CD4-positive, alpha-beta T cell treated with Interleukin-2 at 100 ng/mL for 4 hours (primary cell): ENCODE measurements around the gene GLIS1.
A peak's percentile ranks its signal among the peaks of the same experiment; 100 is the strongest.

Experiments used
- DNase-seq: peaks from one replicate; pipeline ENCODE4 v3.0.0-alpha.2; 2020; ENCODE audit warnings: low spot score

GLIS1 gene

DNA sequence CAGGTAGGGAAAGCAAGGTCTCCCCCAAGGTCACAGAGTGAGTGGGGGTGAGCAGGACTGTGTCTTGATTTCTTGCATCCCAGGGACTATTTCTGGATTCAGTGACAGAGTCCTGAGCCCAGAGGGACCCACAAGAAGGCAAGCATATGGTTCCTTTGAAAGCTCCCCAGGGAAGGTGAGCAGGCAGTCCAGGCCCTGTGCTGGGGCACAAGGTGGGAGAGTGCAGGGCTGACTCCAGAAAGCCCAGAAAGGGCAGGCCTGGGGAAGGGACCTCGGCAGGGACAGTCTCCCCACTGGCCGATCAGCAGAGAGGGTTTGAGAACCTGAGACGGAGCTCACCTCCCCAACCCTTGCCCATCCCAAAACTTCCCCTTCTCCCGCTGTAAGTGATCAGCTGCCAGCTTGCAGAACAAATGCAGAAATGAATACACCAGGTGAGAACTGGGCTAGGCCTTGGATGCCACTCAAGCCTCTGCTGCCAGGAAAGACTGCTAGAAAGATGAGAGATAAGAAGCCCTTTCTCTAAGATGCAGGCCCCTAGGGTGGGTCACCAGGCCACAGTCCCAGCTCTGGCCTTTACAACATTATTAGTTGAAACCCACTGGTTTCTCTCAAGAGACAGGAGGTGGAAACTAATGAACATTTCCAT is 121.0 kb downstream of the GLIS1 start:
- no peak for DNase-seq

DNA sequence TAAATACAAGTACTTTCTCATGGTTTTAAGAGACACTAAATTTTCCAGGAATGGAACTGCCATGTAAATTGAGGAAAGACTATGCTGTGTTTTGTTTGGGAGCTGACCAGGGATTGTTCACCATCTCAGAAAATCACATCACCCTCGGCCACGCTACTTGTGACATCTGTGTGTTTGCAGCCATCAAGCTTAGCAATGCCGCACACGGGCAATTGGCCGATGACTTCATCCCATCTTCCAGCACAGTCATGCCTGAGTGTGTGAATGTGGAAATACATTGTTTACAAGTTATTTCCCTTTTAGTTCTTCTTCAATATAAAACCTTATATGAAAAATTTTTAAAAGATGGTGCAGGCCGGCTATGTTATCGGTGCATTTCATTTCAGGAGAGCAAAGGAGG is 121.6 kb downstream of the GLIS1 start:
- DNase-seq = no peak

DNA sequence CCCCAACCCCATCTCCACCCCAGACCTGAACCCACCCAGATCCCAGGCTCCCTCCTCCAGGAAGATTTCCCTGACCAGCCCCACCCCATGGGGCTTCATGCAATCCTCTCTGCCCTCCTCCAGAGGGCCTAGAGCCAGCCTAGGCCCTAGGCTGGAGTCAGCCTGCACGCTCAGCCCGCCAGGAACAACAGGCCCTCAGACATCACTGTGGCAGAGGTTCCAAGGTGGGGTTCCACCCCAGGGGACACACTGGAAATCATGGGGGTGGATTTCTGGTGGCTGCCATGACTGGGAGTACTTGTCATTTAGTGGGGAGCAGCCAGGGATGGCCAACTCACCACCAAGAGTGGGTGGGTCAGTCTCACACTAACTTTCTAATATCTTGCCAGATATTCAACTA is 122.0 kb downstream of the GLIS1 start:
- no peak for DNase-seq

DNA sequence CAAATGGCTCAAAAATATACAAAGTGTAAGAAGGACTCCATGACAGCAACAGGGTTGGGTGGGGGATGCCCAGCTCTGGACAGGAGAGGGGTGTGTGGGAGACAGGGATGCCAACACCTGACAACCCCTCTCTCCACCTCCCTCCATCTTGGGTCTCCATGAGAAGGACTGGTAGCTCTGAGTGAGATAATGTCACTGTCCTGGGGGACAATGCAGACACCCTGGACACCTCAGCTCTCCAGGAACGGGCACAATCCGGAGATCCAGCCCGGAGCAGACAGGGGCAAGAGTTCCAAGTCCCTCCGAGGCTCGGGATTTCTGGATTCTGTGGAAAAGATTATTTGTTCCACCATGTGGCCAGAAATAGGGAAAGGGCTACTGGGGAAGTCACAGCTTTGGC is 122.5 kb downstream of the GLIS1 start:
- no peak for DNase-seq

DNA sequence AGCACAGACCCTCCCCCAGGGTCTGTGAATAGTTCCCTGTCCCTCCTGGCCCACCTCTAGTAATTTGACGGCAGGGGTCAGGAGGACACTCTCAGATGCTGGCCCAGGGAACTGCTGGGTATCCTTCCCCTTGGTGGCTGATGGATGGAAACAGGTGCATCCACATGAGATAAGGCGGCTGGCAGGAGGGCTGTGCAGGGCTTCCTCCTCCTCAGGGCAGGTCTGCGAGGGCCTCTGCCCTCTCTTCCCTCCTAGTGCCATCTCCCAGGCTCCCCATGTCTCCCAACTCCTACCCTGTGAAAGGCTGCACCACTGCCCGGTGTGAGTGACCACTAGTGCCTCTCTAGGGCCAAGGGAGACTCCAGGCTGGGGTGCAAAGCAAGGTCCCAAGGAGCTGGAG is 123.9 kb downstream of the GLIS1 start:
- no peak for DNase-seq

GRCh38 chr1:53614231-53615021 is 124.5 kb downstream of the GLIS1 start:
- no peak for DNase-seq

GRCh38 chr1:53608676-53609075 is 130.3 kb downstream of the GLIS1 start:
- DNase-seq = no peak

DNA sequence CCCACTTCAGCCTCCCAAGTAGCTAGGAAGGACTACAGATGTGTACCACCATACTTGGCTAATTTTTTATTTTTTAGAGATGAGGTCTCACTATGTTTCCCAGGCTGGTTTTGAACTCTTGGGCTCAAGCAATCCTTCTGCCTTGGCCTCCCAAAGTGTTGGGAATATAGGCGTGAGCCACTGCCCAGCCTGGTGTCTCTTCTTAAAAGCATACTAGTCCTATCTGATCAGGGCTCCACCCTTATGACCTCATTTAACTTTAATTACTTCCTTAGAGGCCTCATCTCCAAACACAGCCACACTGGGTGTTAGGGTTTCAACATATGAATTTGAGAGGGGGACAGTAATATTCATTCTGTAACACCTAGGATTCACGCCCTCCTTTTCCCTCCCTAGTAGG is 130.9 kb downstream of the GLIS1 start:
- DNase-seq = no peak

DNA sequence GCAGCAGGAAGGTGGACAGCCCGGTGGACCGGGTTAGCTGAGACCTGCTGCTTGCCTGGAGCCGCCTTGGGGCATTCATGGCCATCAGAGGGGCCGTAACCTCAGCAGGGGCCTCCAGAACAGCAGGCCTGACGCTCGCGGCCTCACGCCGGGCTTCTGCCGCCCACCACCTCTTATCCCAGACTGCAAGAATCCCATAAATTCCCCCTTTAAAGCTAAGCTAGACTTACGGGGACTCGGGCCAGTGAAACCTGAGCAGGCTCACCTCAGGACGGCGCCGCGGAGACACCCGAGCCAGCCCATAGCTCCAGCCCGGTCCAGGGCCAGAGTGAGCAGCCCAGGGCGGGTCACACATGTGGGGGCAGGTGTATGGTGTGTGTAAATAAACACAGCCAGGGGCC is 132.3 kb downstream of the GLIS1 start:
- no peak for DNase-seq

DNA sequence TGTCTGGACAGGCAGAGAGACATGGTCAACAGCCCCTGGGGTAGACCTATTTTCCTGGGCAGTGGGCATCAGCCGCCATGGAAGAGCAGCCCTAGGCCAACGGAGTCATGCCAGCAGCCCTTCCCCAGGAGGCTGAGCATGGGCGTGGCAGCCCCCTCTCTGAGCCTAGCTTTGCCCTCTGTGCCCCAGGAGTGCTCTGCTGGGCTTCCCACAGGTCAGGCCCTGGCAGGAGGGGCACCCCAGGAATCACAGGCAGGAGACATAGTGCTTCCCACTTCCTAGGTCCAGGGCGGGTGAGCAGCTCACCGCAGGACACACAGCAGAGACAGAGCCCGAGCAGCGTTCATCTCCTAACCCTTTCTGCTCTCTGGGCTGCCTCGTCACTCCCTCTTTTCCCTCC is 132.8 kb downstream of the GLIS1 start:
- no peak for DNase-seq

- DNase-seq = no peak
Observed at GRCh38 chr1:53605181-53605580, 133.8 kb downstream of the GLIS1 start.

GRCh38 chr1:53604291-53604919 is 134.6 kb downstream of the GLIS1 start:
- no peak for DNase-seq

DNA sequence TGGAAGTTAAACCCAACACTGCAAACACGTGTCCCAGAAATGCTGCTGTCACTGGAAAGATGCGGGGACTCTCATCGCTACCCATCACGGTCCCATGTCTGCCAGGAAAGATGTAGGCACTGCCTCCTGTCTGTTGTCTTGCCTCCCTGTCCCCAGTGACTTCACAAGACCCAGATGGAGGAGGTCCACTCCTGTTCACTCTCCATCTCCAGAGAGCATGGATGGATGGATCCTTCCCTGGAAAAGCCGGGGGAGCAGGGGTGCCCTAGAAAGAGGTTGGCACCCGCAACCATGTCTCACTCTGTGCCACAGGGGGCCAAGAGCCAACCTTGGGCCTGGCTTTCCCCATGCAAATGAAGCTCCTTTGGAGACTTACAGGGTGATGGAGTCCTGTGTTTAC is 135.5 kb downstream of the GLIS1 start:
- DNase-seq = no peak

- DNase-seq = no peak
Observed at GRCh38 chr1:53601867-53602775, 136.8 kb downstream of the GLIS1 start.

DNA sequence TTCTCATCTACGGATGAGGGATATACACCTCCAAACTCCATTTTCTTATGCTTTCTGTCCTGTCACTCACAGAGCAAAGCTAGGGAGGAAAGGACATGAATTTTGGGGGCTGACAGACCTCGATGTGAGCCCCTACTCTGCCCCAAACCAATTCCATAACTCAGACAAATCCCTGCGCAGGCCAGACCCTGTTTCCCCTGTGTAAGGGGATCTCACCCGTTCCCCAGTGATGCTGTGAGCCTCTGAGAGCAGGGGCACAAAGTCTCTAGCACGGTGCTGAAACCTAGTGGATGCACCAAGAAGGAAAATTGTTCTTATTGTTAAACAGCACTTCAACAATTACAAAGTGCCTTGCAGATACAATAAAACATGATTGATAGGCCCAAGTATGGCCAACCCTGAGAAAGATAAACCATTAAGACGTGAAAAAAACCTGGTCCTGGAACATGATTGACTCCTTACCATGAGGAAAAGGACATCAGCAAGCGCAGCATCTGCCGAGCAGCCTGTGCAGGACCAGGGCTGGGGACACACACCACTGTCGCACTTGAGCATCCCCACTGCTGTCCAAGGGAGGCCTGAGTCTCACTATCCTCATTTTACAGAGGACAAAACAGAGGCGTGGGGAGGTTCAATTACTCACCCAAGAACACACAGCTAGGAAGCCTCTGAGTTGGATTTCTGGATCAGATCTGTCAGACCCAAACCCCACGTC is 137.8 kb downstream of the GLIS1 start:
- DNase-seq = no peak

GRCh38 chr1:53600561-53600960 is 138.4 kb downstream of the GLIS1 start:
- DNase-seq = peak; percentile 38

GRCh38 chr1:53600001-53600400 is 139.0 kb downstream of the GLIS1 start:
- DNase-seq = no peak

DNA sequence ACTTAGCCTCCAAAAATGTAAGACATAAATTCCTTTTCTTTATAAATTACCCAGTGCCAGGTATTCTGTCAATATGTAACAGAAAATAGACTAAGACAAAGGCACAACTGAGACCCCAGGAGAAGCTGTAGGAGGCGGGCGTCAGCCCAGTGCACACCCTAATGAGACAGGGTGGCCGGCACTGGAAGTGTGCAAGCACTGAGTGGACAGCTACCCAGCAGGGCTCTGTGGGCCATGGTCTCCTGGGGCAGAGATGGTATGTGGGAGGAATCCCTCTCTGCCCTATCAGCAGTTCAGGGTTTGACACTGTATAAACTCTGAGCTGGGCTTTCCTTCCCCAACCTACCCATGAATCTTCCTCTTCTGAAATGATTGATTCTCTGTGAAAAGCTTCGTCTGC is 139.5 kb downstream of the GLIS1 start:
- no peak for DNase-seq

DNA sequence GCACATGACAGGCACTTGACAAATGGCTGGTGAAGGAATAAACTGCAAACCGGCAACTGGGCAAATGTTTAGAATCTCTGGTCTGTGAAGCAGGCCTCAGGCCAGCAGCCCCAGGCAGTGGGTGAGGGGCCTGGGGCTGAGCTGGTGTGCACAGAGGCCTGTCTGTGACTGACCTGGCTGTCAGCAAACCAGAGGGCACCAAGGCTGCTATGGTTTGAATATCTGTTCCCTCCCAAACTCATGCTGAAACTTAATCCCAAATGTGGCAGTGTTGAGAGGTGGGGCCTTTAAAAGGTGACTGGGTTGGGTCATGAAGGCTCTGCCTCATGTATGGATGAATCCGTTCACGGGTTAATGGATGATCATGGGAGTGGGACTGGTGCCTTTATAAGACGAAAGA is 140.0 kb downstream of the GLIS1 start:
- no peak for DNase-seq

- no peak for DNase-seq
Observed at GRCh38 chr1:53595906-53596305, 143.1 kb downstream of the GLIS1 start.

GRCh38 chr1:53594391-53595180 is 144.4 kb downstream of the GLIS1 start:
- DNase-seq = no peak
